ENCODE results near the gene ADRB1. TPM values are rescaled to one million over a fixed set of nuclear protein-coding genes. Genes with fewer than 3 reads are reported as not detected.

The ADRB1 gene
- total and polyA plus RNA-seq, 2 experiments from 2014 or later: 0.10 to 1.2 TPM

GRCh38 chr10:114094795-114095194 is 51.1 kb downstream of the ADRB1 start:
- WGBS (ENCODE audit: low lambda C conversion rate, missing lambda C conversion rate): 91% methylated on average over 3 of the region's 3 CpGs

GRCh38 chr10:114095559-114096337 is 52.1 kb downstream of the ADRB1 start:
- H2AFZ ChIP-seq: no peak overlapping the region
- TF ChIP-seq EZH2 (IDR thresholded peaks at IDR 0.05; ENCODE audit: borderline replicate concordance) (no peak), EZH2phosphoT487 (IDR thresholded peaks at IDR 0.05; ENCODE audit: low read depth, severe bottlenecking, unreplicated experiment) (no peak)
- H3K4me2 ChIP-seq: no peak overlapping the region
- no peaks in the 10 kb centered on the region for H3K9me3 ChIP-seq (ENCODE audit: low read depth)
- 79% methylated on average over 13 of the region's 13 CpGs for WGBS (ENCODE audit: low lambda C conversion rate, missing lambda C conversion rate)
- H3K79me2 ChIP-seq: no peaks in the 10 kb centered on the region
- DNase-seq (ENCODE audit: low spot score): no peak
- H3K36me3 ChIP-seq (replicated peaks; ENCODE audit: insufficient read depth, low read depth): no peaks in the 10 kb centered on the region
- no peaks in the 10 kb centered on the region for H4K20me1 ChIP-seq (ENCODE audit: insufficient read depth, poor library complexity, severe bottlenecking)
- peaks cover 5% of the 10 kb centered on the region for H3K4me1 ChIP-seq (ENCODE audit: insufficient read depth)
- no peak overlapping the region for H3K4me3 ChIP-seq
- no peaks in the 10 kb centered on the region for H3K27me3 ChIP-seq
- no peaks in the 10 kb centered on the region for H3K9me2 ChIP-seq (replicated peaks; ENCODE audit: insufficient read depth)
- no peak overlapping the region for H3K27ac ChIP-seq

More at GRCh38 chr10:114094795-114095194, 51.1 kb downstream of the ADRB1 start:
- Histone ChIP-seq H3K4me1 (ENCODE audit: insufficient read depth) (no peaks in the 10 kb centered on the region), H3K9me2 (replicated peaks; ENCODE audit: insufficient read depth) (no peaks in the 10 kb centered on the region), H3K27ac (no peak overlapping the region), H3K4me2 (no peak overlapping the region), H2AFZ (no peak overlapping the region), H3K79me2 (no peaks in the 10 kb centered on the region), H4K20me1 (ENCODE audit: insufficient read depth, poor library complexity, severe bottlenecking) (no peaks in the 10 kb centered on the region), H3K36me3 (replicated peaks; ENCODE audit: insufficient read depth, low read depth) (no peaks in the 10 kb centered on the region), H3K9me3 (ENCODE audit: low read depth) (no peaks in the 10 kb centered on the region), H3K27me3 (no peaks in the 10 kb centered on the region), H3K4me3 (no peak overlapping the region)
- DNase-seq (ENCODE audit: low spot score): no peak
- TF ChIP-seq CTCF (IDR thresholded peaks at IDR 0.05; ENCODE audit: poor library complexity) (no peak), EZH2 (IDR thresholded peaks at IDR 0.05; ENCODE audit: borderline replicate concordance) (no peak), EZH2phosphoT487 (IDR thresholded peaks at IDR 0.05; ENCODE audit: low read depth, severe bottlenecking, unreplicated experiment) (no peak)

Other genes starting within 250 kb of the ADRB1 start
- gene DCLRE1A, start 189.8 kb upstream of the ADRB1 start, total RNA-seq: 7.5 and 7.7 TPM in 2 replicates
- 3.0 and 4.2 TPM in 2 replicates for gene DCLRE1A, start 189.8 kb upstream of the ADRB1 start, polyA plus RNA-seq
- 22.1 and 22.8 TPM in 2 replicates for gene NHLRC2, start 189.2 kb upstream of the ADRB1 start, total RNA-seq
- 7.8 and 14.8 TPM in 2 replicates for gene NHLRC2, start 189.2 kb upstream of the ADRB1 start, polyA plus RNA-seq
- 30.1 and 32.4 TPM in 2 replicates for gene CCDC186, start 130.3 kb downstream of the ADRB1 start, total RNA-seq
- gene CCDC186, start 130.3 kb downstream of the ADRB1 start, polyA plus RNA-seq: 14.9 and 18.8 TPM in 2 replicates
- gene TDRD1, start 135.5 kb downstream of the ADRB1 start, total RNA-seq: not detected in 2 replicates
- not detected in 2 replicates for gene TDRD1, start 135.5 kb downstream of the ADRB1 start, polyA plus RNA-seq
- 10.8 and 12.3 TPM in 2 replicates for gene VWA2, start 195.4 kb downstream of the ADRB1 start, total RNA-seq
- 2.2 and 6.3 TPM in 2 replicates for gene VWA2, start 195.4 kb downstream of the ADRB1 start, polyA plus RNA-seq

Measured in hepatocyte (in vitro differentiated cells).